ENCODE measurements around the gene NAT8.
A peak's percentile ranks its signal among the peaks of the same experiment; 100 is the strongest.
"Not testable (repeated sequence)": the region's sequence is repeated elsewhere in the genome, so short reads cannot be mapped to it uniquely, and the experiment has no call there.

NAT8 gene

GRCh38 chr2:73679951-73680571 is 37.8 kb upstream of the NAT8 start:
- TF ChIP-seq, protein P1, sequence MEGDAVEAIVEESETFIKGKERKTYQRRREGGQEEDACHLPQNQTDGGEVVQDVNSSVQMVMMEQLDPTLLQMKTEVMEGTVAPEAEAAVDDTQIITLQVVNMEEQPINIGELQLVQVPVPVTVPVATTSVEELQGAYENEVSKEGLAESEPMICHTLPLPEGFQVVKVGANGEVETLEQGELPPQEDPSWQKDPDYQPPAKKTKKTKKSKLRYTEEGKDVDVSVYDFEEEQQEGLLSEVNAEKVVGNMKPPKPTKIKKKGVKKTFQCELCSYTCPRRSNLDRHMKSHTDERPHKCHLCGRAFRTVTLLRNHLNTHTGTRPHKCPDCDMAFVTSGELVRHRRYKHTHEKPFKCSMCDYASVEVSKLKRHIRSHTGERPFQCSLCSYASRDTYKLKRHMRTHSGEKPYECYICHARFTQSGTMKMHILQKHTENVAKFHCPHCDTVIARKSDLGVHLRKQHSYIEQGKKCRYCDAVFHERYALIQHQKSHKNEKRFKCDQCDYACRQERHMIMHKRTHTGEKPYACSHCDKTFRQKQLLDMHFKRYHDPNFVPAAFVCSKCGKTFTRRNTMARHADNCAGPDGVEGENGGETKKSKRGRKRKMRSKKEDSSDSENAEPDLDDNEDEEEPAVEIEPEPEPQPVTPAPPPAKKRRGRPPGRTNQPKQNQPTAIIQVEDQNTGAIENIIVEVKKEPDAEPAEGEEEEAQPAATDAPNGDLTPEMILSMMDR (IDR thresholded peaks at IDR 0.05; ENCODE audit: insufficient read depth, low read length) = peak; percentile 21
- H3K4me3 ChIP-seq (replicated peaks; ENCODE audit: insufficient read depth, low read length); H3K27me3 ChIP-seq (ENCODE audit: insufficient read depth, poor library complexity, severe bottlenecking); H3K27ac ChIP-seq (replicated peaks): not testable (repeated sequence)
- DNase-seq (ENCODE audit: low read depth in 1 of 2, low spot score in 1 of 2) = peak in 1 of 2 experiments; percentile 37

- not testable (repeated sequence) for H3K27ac ChIP-seq (replicated peaks); H3K27me3 ChIP-seq (ENCODE audit: insufficient read depth, poor library complexity, severe bottlenecking); H3K4me3 ChIP-seq (replicated peaks; ENCODE audit: insufficient read depth, low read length); DNase-seq (ENCODE audit: low read depth in 1 of 2, low spot score in 1 of 2)
- peak; percentile 65; the same call in 1 of the 2 replicates for TF ChIP-seq SPI1 (IDR thresholded peaks at IDR 0.05; ENCODE audit: borderline replicate concordance, low read depth)
Measured at GRCh38 chr2:73679237-73679636, 37.0 kb upstream of the NAT8 start.

DNA sequence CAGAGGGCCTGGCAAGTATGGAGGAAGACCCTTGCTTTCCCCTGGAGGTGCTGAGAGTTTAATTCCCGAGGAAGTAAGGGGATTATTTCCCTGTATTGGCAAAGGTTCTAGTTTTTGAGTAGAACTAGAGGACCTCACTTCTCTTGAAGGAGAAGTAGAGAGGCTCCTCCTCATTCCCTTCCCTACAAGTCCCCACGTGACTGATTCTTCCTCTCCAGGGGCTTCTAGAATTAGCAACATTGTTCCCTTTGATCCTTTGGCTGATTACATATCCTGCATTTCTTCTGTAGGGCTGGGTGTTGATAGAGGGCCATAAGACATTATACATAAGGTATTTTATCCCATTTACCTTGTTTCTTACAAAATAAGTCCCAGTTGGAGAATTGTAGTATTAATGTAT is 35.8 kb upstream of the NAT8 start:
- H3K27me3 ChIP-seq (ENCODE audit: insufficient read depth, poor library complexity, severe bottlenecking); DNase-seq (ENCODE audit: low read depth in 1 of 2, low spot score in 1 of 2); H3K4me3 ChIP-seq (replicated peaks; ENCODE audit: insufficient read depth, low read length); H3K27ac ChIP-seq (replicated peaks): not testable (repeated sequence)

- H3K27me3 ChIP-seq (ENCODE audit: insufficient read depth, poor library complexity, severe bottlenecking); H3K4me3 ChIP-seq (replicated peaks; ENCODE audit: insufficient read depth, low read length); H3K27ac ChIP-seq (replicated peaks); DNase-seq (ENCODE audit: low read depth in 1 of 2, low spot score in 1 of 2): not testable (repeated sequence)
Measured at GRCh38 chr2:73676211-73676610, 34.0 kb upstream of the NAT8 start.

- H3K4me3 ChIP-seq (replicated peaks; ENCODE audit: insufficient read depth, low read length); H3K27me3 ChIP-seq (ENCODE audit: insufficient read depth, poor library complexity, severe bottlenecking); DNase-seq (ENCODE audit: low read depth in 1 of 2, low spot score in 1 of 2); H3K27ac ChIP-seq (replicated peaks): not testable (repeated sequence)
Measured at GRCh38 chr2:73674696-73675157, 32.5 kb upstream of the NAT8 start.

DNA sequence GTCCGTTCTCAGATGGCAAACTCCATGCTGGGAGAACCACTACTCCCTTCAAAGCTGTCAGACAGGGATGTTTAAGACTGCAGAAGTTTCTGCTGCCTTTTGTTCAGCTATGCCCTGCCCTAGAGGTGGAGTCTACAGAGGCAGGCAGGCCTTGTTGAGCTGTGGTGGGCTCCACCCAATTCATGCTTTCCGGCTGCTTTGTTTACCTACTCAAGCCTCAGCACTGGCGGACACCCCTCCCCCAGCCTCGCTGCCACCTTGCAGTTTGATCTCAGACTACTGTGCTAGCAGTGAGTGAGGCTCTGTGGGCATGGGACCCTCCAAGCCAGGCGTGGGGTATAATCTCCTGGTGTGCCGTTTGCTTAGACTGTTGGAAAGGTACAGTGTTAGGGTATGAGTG is 27.8 kb upstream of the NAT8 start:
- not testable (repeated sequence) for H3K27ac ChIP-seq (replicated peaks); H3K4me3 ChIP-seq (replicated peaks; ENCODE audit: insufficient read depth, low read length); DNase-seq (ENCODE audit: low read depth in 1 of 2, low spot score in 1 of 2); H3K27me3 ChIP-seq (ENCODE audit: insufficient read depth, poor library complexity, severe bottlenecking)

DNA sequence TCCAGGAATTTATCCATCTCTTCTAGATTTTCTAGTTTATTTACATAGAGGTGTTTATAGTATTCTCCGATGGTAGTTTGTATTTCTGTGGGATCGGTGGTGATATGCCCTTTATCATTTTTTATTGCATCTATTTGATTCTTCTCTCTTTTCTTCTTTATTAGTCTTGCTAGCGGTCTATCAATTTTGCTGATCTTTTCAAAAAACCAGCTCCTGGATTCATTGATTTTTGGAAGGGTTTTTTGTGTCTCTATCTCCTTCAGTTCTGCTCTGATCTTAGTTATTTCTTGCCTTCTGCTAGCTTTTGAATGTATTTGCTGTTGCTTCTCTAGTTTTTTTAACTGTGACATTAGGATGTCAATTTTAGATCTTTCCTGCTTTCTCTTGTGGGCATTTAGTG is 25.0 kb upstream of the NAT8 start:
- H3K27me3 ChIP-seq (ENCODE audit: insufficient read depth, poor library complexity, severe bottlenecking); H3K4me3 ChIP-seq (replicated peaks; ENCODE audit: insufficient read depth, low read length); H3K27ac ChIP-seq (replicated peaks); DNase-seq (ENCODE audit: low read depth in 1 of 2, low spot score in 1 of 2): not testable (repeated sequence)

GRCh38 chr2:73654175-73654574 is 12.0 kb upstream of the NAT8 start:
- TF ChIP-seq, protein P1 (IDR thresholded peaks at IDR 0.05; ENCODE audit: insufficient read depth, low read length) = no peak
- TF ChIP-seq GABPA (IDR thresholded peaks at IDR 0.05; ENCODE audit: low read depth) (no peak), POLR2AphosphoS5 (IDR thresholded peaks at IDR 0.05; ENCODE audit: low read depth) (no peak), SPI1 (IDR thresholded peaks at IDR 0.05; ENCODE audit: borderline replicate concordance, low read depth) (no peak)
- TF ChIP-seq, protein P2, sequence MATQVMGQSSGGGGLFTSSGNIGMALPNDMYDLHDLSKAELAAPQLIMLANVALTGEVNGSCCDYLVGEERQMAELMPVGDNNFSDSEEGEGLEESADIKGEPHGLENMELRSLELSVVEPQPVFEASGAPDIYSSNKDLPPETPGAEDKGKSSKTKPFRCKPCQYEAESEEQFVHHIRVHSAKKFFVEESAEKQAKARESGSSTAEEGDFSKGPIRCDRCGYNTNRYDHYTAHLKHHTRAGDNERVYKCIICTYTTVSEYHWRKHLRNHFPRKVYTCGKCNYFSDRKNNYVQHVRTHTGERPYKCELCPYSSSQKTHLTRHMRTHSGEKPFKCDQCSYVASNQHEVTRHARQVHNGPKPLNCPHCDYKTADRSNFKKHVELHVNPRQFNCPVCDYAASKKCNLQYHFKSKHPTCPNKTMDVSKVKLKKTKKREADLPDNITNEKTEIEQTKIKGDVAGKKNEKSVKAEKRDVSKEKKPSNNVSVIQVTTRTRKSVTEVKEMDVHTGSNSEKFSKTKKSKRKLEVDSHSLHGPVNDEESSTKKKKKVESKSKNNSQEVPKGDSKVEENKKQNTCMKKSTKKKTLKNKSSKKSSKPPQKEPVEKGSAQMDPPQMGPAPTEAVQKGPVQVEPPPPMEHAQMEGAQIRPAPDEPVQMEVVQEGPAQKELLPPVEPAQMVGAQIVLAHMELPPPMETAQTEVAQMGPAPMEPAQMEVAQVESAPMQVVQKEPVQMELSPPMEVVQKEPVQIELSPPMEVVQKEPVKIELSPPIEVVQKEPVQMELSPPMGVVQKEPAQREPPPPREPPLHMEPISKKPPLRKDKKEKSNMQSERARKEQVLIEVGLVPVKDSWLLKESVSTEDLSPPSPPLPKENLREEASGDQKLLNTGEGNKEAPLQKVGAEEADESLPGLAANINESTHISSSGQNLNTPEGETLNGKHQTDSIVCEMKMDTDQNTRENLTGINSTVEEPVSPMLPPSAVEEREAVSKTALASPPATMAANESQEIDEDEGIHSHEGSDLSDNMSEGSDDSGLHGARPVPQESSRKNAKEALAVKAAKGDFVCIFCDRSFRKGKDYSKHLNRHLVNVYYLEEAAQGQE (IDR thresholded peaks at IDR 0.05; ENCODE audit: insufficient replicate concordance, low read depth) = no peak
- Histone ChIP-seq H3K4me3 (replicated peaks; ENCODE audit: insufficient read depth, low read length) (no peak overlapping the region), H3K27me3 (ENCODE audit: insufficient read depth, poor library complexity, severe bottlenecking) (no peaks in the 10 kb centered on the region), H3K27ac (replicated peaks) (no peak overlapping the region)
- no peak for DNase-seq (ENCODE audit: low read depth in 1 of 2, low spot score in 1 of 2)
